HG02884 (cell line): Measurements from ENCODE around the gene DNLZ.

Experiments
- ATAC-seq: cut with Tn5 transposase; IDR thresholded peaks from one replicate; pipeline ENCODE4 v1.9.1; 2021; ENCODE audit warnings: mild to moderate bottlenecking, moderate library complexity; ENCODE audit not compliant: unreplicated experiment

Gene DNLZ

GRCh38 chr9:136345281-136346156, 18.0 kb downstream of the DNLZ start:
- ATAC-seq: no peak

GRCh38 chr9:136344544-136345280, 18.8 kb downstream of the DNLZ start:
- no peak for ATAC-seq

GRCh38 chr9:136343884-136344269, 19.7 kb downstream of the DNLZ start:
- ATAC-seq: no peak

- no peak for ATAC-seq
Observed at GRCh38 chr9:136343121-136343883, 20.2 kb downstream of the DNLZ start.

- ATAC-seq: no peak
Observed at GRCh38 chr9:136342181-136343120, 21.1 kb downstream of the DNLZ start.

DNA sequence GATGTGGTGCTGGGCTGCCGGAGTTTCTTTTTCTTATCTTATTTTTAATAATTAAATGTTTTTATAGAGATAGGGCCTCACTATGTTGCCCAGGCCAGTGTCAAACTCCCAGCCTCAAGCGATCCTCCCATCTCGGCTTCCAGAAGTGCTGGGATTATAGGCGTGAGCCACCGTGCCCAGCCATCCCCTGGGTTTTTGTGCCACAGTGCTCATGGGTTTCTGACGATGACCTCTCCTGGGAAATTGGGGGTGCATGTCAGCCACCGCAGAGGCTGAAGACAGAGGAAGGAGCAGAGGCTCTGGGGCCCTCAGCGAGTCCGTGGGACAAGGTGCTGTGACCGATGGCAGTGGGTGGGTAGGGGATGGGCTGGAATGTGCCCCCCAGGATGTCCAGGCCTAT, 21.8 kb downstream of the DNLZ start:
- no peak for ATAC-seq

DNA sequence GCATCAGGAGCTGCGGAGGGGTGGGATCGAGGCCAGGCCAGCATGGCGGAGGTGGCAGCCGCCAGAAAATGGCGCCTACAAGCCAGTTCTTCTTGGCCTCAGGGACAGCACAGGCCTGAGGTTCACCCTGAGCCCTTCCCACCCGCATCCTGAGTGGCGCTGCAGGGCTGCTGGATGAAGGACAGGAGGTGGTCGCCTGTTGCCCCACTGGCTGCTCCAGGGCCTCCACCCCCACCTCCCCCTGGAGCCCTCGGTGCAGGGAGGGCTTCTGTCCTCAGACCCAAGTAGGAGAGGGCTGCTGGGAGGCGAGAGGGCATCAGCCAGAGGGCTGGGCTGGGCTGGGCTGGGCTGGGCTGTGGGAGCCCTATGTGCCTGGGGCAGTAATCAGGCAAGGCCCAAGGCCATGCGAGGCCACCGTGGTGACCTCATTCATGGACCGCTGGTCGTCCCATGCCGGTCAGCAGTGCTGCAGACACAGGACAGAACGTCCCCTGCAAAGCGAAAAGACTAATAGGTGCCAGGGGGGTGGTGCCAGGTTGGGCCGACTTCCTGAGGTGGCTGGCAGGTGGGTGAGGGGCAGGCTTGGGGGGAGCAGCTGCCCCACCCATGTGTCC, 22.4 kb downstream of the DNLZ start:
- ATAC-seq: no peak

- ATAC-seq: no peak
Observed at GRCh38 chr9:136340356-136341041, 23.0 kb downstream of the DNLZ start.

GRCh38 chr9:136339958-136340310, 23.6 kb downstream of the DNLZ start:
- no peak for ATAC-seq

DNA sequence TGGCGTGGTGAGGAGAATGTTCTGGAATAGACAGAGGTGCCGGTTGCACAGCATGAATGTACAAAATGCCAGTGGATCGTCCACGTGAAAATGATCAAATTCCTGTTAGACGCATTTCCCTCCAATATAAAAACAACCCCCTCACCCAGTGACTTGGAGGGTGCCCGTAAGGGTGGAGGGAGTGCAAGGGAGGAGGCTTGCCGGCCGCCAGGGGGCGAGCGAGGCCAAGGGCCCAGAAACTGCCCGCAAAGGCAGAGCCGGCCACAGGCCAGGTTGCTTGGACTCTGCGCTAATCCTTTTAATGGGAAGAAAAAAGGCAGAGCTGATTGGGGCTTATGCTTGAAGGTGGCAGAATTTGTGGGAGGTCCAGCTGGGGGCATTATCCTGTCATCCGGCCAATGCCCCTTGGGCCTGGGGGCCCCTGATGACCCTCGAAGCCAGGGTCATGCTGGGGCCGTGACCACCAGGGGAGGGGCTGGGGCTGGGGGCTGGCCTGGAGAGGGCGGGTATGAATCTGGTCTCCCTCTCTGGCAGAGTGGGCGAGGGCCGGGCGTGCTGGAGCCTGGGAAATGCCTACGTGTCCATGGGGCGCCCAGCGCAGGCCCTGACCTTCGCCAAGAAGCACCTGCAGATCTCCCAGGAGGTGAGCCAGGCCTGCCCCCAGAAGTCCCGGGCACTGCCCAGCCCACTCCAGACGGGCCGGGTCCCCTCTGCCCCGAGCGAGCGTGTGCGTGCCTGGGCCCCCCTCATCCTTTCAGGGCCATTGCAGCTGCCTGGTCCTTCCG, 24.2 kb downstream of the DNLZ start:
- no peak for ATAC-seq

- no peak for ATAC-seq
Observed at GRCh38 chr9:136338511-136338910, 25.0 kb downstream of the DNLZ start.

DNA sequence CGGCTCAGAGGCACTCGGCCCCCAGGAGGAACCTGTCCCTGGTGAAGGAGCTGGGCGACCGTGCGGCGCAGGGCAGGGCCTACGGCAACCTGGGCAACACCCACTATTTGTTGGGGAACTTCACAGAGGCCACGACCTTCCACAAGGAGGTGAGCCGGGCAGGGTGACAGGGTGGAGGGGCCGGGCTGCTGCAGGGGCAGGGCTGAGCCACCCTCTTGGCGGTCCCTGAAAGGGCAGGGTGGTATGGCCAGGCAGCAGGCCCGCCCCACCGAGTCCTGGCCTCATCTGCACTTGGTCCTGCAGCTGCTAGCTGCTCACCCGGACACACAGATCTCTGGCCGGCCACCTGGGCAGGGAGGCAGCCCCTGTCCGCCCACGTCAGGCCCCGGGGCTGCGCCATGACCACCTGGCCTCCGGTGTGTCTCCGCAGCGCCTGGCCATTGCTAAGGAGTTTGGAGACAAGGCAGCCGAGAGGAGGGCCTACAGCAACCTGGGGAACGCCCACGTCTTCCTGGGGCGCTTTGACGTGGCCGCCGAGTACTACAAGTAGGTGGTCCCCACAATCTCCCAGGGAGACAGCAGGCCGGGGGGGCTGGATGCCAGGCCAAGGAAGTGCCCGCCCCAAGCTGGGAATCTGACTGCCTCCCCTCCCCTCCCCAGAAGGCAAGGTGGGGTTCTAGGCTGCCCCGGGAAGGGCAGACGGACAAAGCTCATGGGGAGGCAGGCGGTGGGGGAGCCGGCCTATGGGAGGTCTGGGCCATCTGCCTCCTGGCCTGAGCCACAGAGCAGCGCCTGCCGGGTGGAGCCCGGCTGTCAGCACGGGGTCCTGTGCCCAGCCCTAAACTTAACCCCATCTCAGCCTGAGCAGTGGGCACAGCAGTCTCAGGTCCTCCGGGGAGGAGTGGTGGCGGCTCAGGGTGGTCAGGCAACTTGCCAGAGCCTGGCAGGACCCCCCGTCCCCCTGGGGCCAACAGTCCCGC, 25.8 kb downstream of the DNLZ start:
- no peak for ATAC-seq

DNA sequence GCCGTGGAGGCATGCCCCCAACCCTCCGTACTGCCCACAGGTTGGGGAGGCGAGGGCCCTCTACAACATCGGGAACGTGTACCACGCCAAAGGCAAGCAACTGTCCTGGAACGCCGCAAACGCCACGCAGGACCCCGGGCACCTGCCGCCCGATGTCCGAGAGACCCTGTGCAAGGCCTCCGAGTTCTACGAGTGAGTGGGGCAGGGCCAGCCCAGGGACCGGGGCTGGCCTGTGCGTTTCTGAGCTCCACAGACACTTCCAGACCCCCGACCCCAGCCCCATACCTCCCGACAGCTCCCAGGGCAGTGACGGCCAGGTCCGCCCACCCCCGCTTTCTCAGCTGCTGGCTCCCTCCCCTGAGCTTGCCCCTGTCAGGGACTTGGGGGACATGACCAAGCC, 26.7 kb downstream of the DNLZ start:
- ATAC-seq: no peak

GRCh38 chr9:136336156-136336870, 27.2 kb downstream of the DNLZ start:
- ATAC-seq: no peak

GRCh38 chr9:136335296-136336155, 28.0 kb downstream of the DNLZ start:
- ATAC-seq: no peak

DNA sequence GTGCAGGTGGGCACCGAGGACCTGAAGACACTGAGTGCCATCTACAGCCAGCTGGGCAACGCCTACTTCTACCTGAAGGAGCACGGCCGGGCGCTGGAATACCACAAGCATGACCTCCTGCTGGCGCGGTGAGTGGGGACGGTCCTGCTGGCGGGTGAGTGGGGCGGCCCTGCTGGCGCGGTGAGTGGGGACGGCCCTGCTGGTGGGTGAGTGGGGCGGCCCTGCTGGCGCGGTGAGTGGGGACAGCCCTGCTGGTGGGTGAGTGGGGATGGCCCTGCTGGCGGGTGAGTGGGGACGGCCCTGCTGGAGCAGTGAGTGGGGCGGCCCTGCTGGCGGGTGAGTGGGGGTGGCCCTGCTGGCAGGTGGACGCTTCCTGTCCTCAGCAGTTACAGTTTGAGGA, 29.0 kb downstream of the DNLZ start:
- ATAC-seq: no peak
